Measurements from ENCODE around the gene PDE4B. TPM values are rescaled to one million over a fixed set of nuclear protein-coding genes. Genes with fewer than 3 reads are reported as not detected.

Gene PDE4B
- total RNA-seq, 1 donor from 2014 or later: 1.2 TPM

- no peak for DNase-seq (ENCODE audit: low spot score)
- Histone ChIP-seq H3K27ac (no peak overlapping the region), H3K79me2 (ENCODE audit: low read depth) (no peaks in the 10 kb centered on the region), H3K4me2 (no peak overlapping the region), H2AFZ (replicated peaks) (no peak overlapping the region), H4K20me1 (ENCODE audit: low read depth) (no peaks in the 10 kb centered on the region), H3K9ac (no peak overlapping the region), H3F3A (ENCODE audit: low read depth) (no peaks in the 10 kb centered on the region), H3K4me1 (no peaks in the 10 kb centered on the region), H3K9me3 (ENCODE audit: low read depth) (no peaks in the 10 kb centered on the region), H3K36me3 (no peaks in the 10 kb centered on the region), H3K4me3 (no peak overlapping the region), H3K27me3 (no peaks in the 10 kb centered on the region)
- Mint-ChIP-seq H3K27me3 (ENCODE audit: insufficient read depth, low read depth) (no peaks in the 10 kb centered on the region), H3K4me3 (no peak overlapping the region), H3K36me3 (no peaks in the 10 kb centered on the region), H3K4me1 (peaks cover 21% of the 10 kb centered on the region), H3K9me3 (no peaks in the 10 kb centered on the region), H3K27ac (peak overlapping the region; percentile 6)
- TF ChIP-seq EZH2 (IDR thresholded peaks at IDR 0.05) (no peak), EZH2phosphoT487 (IDR thresholded peaks at IDR 0.05) (no peak)
- TF ChIP-seq, protein P1, sequence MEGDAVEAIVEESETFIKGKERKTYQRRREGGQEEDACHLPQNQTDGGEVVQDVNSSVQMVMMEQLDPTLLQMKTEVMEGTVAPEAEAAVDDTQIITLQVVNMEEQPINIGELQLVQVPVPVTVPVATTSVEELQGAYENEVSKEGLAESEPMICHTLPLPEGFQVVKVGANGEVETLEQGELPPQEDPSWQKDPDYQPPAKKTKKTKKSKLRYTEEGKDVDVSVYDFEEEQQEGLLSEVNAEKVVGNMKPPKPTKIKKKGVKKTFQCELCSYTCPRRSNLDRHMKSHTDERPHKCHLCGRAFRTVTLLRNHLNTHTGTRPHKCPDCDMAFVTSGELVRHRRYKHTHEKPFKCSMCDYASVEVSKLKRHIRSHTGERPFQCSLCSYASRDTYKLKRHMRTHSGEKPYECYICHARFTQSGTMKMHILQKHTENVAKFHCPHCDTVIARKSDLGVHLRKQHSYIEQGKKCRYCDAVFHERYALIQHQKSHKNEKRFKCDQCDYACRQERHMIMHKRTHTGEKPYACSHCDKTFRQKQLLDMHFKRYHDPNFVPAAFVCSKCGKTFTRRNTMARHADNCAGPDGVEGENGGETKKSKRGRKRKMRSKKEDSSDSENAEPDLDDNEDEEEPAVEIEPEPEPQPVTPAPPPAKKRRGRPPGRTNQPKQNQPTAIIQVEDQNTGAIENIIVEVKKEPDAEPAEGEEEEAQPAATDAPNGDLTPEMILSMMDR (IDR thresholded peaks at IDR 0.05): no peak
These were observed 483.5 kb downstream of the PDE4B start for GRCh38 chr1:66276218-66276617.

- H3K36me3 ChIP-seq: no peaks in the 10 kb centered on the region
- Mint-ChIP-seq H3K9me3 (no peaks in the 10 kb centered on the region), H3K4me3 (no peak overlapping the region), H3K4me1 (peaks cover 7% of the 10 kb centered on the region), H3K27me3 (ENCODE audit: insufficient read depth, low read depth) (no peaks in the 10 kb centered on the region), H3K27ac (peak overlapping the region; percentile 3), H3K36me3 (no peaks in the 10 kb centered on the region)
- H3K27ac ChIP-seq: no peak overlapping the region
- no peak overlapping the region for H3K4me3 ChIP-seq
- H2AFZ ChIP-seq (replicated peaks): peak overlapping the region; percentile 86
- TF ChIP-seq EZH2phosphoT487 (IDR thresholded peaks at IDR 0.05): no peak
- TF ChIP-seq EZH2 (IDR thresholded peaks at IDR 0.05): no peak
- TF ChIP-seq, protein P1 (IDR thresholded peaks at IDR 0.05): no peak
- H3F3A ChIP-seq (ENCODE audit: low read depth): no peaks in the 10 kb centered on the region
- H3K79me2 ChIP-seq (ENCODE audit: low read depth): no peaks in the 10 kb centered on the region
- no peaks in the 10 kb centered on the region for H3K9me3 ChIP-seq (ENCODE audit: low read depth)
- no peaks in the 10 kb centered on the region for H4K20me1 ChIP-seq (ENCODE audit: low read depth)
- no peak for DNase-seq (ENCODE audit: low spot score)
- no peaks in the 10 kb centered on the region for H3K4me1 ChIP-seq
- no peak overlapping the region for H3K9ac ChIP-seq
- no peak overlapping the region for H3K4me2 ChIP-seq
- H3K27me3 ChIP-seq: no peaks in the 10 kb centered on the region
These were observed 485.7 kb downstream of the PDE4B start for GRCh38 chr1:66278260-66279021.

- no peaks in the 10 kb centered on the region for H3F3A ChIP-seq (ENCODE audit: low read depth)
- H3K4me2 ChIP-seq: no peak overlapping the region
- H3K9me3 ChIP-seq (ENCODE audit: low read depth): no peaks in the 10 kb centered on the region
- H3K36me3 ChIP-seq: no peaks in the 10 kb centered on the region
- H3K4me1 ChIP-seq: no peaks in the 10 kb centered on the region
- H3K4me3 Mint-ChIP-seq: no peak overlapping the region
- no peak for TF ChIP-seq EZH2 (IDR thresholded peaks at IDR 0.05)
- TF ChIP-seq, protein P1 (IDR thresholded peaks at IDR 0.05): no peak
- no peak for TF ChIP-seq EZH2phosphoT487 (IDR thresholded peaks at IDR 0.05)
- H3K79me2 ChIP-seq (ENCODE audit: low read depth): no peaks in the 10 kb centered on the region
- H3K27ac ChIP-seq: no peak overlapping the region
- H4K20me1 ChIP-seq (ENCODE audit: low read depth): no peaks in the 10 kb centered on the region
- no peaks in the 10 kb centered on the region for H3K27me3 Mint-ChIP-seq (ENCODE audit: insufficient read depth, low read depth)
- H3K36me3 Mint-ChIP-seq: no peaks in the 10 kb centered on the region
- H3K4me1 Mint-ChIP-seq: no peaks in the 10 kb centered on the region
- no peaks in the 10 kb centered on the region for H3K27me3 ChIP-seq
- no peak overlapping the region for H3K27ac Mint-ChIP-seq
- no peaks in the 10 kb centered on the region for H3K9me3 Mint-ChIP-seq
- H3K4me3 ChIP-seq: no peak overlapping the region
- no peak for DNase-seq (ENCODE audit: low spot score)
- H2AFZ ChIP-seq (replicated peaks): no peak overlapping the region
- H3K9ac ChIP-seq: no peak overlapping the region
These were observed 489.1 kb downstream of the PDE4B start for GRCh38 chr1:66281808-66282207.
